ENCODE measurements around the gene WSCD2.

- TF ChIP-seq EZH2 (IDR thresholded peaks at IDR 0.05; ENCODE audit: insufficient read depth, poor library complexity, severe bottlenecking) (no peak), EZH2phosphoT487 (IDR thresholded peaks at IDR 0.05; ENCODE audit: insufficient read depth, low read depth) (no peak)
Observed at GRCh38 chr12:108196921-108197320, 67.8 kb downstream of the WSCD2 start.
